22Rv1 (cell line): ENCODE data around the gene DYNC1LI2.

Source experiments
- CTCF ChIP-seq: fragments of 450-650 bp; IDR thresholded peaks from 2 replicates; pipeline ENCODE4 v1.5.1; 2017; ENCODE audit warnings: mild to moderate bottlenecking
- ZFX ChIP-seq: fragments of 450-650 bp; IDR thresholded peaks from 2 replicates; pipeline ENCODE4 v1.6.1; 2017; ENCODE audit warnings: antibody characterized with exemption, borderline replicate concordance

- TF ChIP-seq CTCF (peak; percentile 81), ZFX (no peak)
These were observed 23.2 kb downstream of the DYNC1LI2 start for GRCh38 chr16:66728117-66728787.
